ENCODE results near the gene TMEM132E. TPM values are rescaled to one million over a fixed set of nuclear protein-coding genes. Genes with fewer than 3 reads are reported as not detected.
A peak's percentile ranks its signal among the peaks of the same experiment; 100 is the strongest.

The TMEM132E gene
- total and polyA plus RNA-seq, 12 donors, result 0.07 to 1.1 (median 0.23) TPM; not detected in 1

- Histone ChIP-seq H3K27me3 (no peaks in the 10 kb centered on the region), H3K27ac (no peak overlapping the region), H3K4me1 (replicated peaks in 1 of 2) (no peaks in the 10 kb centered on the region), H3K36me3 (replicated peaks in 1 of 2) (no peaks in the 10 kb centered on the region), H3K9me3 (replicated peaks in 1 of 3) (no peaks in the 10 kb centered on the region), H3K4me3 (no peak overlapping the region)
- 11 to 18% (median 14%) methylated on average over 4 of the region's 4 CpGs for WGBS, 4 donors
- TF ChIP-seq, protein P1, sequence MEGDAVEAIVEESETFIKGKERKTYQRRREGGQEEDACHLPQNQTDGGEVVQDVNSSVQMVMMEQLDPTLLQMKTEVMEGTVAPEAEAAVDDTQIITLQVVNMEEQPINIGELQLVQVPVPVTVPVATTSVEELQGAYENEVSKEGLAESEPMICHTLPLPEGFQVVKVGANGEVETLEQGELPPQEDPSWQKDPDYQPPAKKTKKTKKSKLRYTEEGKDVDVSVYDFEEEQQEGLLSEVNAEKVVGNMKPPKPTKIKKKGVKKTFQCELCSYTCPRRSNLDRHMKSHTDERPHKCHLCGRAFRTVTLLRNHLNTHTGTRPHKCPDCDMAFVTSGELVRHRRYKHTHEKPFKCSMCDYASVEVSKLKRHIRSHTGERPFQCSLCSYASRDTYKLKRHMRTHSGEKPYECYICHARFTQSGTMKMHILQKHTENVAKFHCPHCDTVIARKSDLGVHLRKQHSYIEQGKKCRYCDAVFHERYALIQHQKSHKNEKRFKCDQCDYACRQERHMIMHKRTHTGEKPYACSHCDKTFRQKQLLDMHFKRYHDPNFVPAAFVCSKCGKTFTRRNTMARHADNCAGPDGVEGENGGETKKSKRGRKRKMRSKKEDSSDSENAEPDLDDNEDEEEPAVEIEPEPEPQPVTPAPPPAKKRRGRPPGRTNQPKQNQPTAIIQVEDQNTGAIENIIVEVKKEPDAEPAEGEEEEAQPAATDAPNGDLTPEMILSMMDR (IDR thresholded peaks at IDR 0.05), result no peak
- DNase-seq, result no peak
- intact Hi-C loops (cut with DNase I), result no loop called here
These were observed 23.0 kb upstream of the TMEM132E start for GRCh38 chr17:34556384-34556783.

DNA sequence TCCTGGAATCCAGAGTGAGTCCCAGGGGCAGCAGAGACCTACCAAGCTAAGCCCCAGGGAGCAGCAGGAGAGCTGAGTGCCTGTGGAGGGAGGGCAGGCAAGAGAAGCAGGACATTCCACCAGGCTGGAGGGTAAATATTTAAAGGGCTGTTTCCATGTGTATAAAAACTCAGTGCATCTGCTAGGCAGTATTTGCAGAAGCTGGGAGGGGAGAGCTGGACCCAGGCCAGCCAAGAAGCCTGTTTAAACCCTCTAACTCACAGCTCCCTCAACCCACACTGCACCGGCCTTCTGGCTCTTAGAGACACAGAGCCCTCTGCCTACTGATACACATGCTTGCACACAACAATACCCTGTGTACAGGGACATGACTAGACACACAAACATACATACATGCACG is 22.5 kb upstream of the TMEM132E start:
- DNase-seq, result no peak
- 73 to 79% (median 75%) methylated on average over 2 of the region's 2 CpGs for WGBS, 4 donors
- no peaks in the 10 kb centered on the region for H3K9me3 ChIP-seq (replicated peaks in 1 of 3)
- intact Hi-C loops (cut with DNase I), result no loop called here
- no peak for TF ChIP-seq POLR2A (IDR thresholded peaks at IDR 0.05)
- TF ChIP-seq, protein P1 (IDR thresholded peaks at IDR 0.05), result no peak
- H3K36me3 ChIP-seq (replicated peaks in 1 of 2), result no peaks in the 10 kb centered on the region
- no peak overlapping the region for H3K27ac ChIP-seq
- no peaks in the 10 kb centered on the region for H3K27me3 ChIP-seq
- H3K4me1 ChIP-seq (replicated peaks in 1 of 2), result no peaks in the 10 kb centered on the region
- no peak overlapping the region for H3K4me3 ChIP-seq

DNA sequence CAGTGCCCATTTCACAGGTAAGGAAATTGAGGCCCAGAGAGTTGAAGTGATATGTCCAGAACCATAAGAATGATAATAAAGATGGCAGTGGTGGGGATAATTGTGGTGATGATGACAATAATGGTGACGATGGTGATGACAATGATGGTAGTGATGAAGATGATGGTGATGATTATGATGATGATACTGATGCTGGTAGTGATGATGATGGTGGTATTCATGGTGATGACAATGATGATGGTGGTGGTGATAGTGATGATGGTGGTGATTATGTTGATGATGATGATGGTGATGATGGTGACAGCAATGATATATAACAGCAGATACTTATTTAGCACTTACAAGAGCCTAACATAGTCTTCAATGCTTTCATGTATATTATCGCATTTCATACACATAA is 18.1 kb upstream of the TMEM132E start:
- H3K4me1 ChIP-seq (replicated peaks in 1 of 2), result no peaks in the 10 kb centered on the region
- no peaks in the 10 kb centered on the region for H3K9me3 ChIP-seq (replicated peaks in 1 of 3)
- TF ChIP-seq, protein P1 (IDR thresholded peaks at IDR 0.05), result no peak
- TF ChIP-seq POLR2A (IDR thresholded peaks at IDR 0.05), result no peak
- H3K27me3 ChIP-seq, result peaks cover 10% of the 10 kb centered on the region
- H3K27ac ChIP-seq, result no peak overlapping the region
- H3K36me3 ChIP-seq (replicated peaks in 1 of 2), result no peaks in the 10 kb centered on the region
- 63 to 89% (median 77%) methylated on average over 2 of the region's 2 CpGs for WGBS, 4 donors
- H3K4me3 ChIP-seq, result no peak overlapping the region
- DNase-seq, result no peak
- intact Hi-C loops (cut with DNase I), result no loop called here

DNA sequence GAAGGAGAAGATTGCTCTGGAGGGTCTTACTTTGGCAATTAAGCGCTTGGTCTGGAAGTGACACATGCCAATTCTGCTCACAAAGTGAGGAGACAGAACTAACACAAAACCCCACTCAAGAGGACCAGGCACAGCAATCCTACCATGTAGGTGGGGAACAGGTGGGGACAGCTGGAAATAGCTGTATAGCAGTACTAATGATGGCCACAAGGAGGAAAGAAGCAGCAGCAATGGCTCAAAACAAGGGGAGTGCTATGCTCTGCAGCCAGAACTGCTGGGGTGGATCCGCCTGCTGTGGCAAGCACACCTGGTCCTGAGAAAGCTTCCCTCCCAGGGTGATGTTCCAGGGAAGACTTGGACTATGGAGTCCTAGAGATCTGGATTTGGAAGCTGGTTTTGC is 17.0 kb upstream of the TMEM132E start:
- TF ChIP-seq, protein P1 (IDR thresholded peaks at IDR 0.05), result peak in 3 of 6 experiments; percentile 13 to 17 (median 13)
- TF ChIP-seq POLR2A (IDR thresholded peaks at IDR 0.05), result no peak
- intact Hi-C loops (cut with DNase I), result no loop called here
- Histone ChIP-seq H3K4me1 (replicated peaks in 1 of 2) (no peaks in the 10 kb centered on the region), H3K36me3 (replicated peaks in 1 of 2) (no peaks in the 10 kb centered on the region), H3K27me3 (peaks cover 10% of the 10 kb centered on the region), H3K27ac (no peak overlapping the region), H3K4me3 (no peak overlapping the region), H3K9me3 (replicated peaks in 1 of 3) (no peaks in the 10 kb centered on the region)
- 34 to 55% (median 43%) methylated on average over 2 of the region's 2 CpGs for WGBS, 4 donors
- DNase-seq, result no peak

All from adrenal gland (tissue), 12 donors.